NOMO-1 (cell line): ENCODE results near the gene GLYAT.
"Not testable (repeated sequence)": the region's sequence is repeated elsewhere in the genome, so short reads cannot be mapped to it uniquely, and the experiment has no call there.

ENCODE experiments used
- DNase-seq, 2 experiments: peaks; one replicate each; lab custom pipeline; 2025; ENCODE audit not compliant: unreplicated experiment in 2 of 2; lab: John Stamatoyannopoulos, UW

GLYAT gene

DNA sequence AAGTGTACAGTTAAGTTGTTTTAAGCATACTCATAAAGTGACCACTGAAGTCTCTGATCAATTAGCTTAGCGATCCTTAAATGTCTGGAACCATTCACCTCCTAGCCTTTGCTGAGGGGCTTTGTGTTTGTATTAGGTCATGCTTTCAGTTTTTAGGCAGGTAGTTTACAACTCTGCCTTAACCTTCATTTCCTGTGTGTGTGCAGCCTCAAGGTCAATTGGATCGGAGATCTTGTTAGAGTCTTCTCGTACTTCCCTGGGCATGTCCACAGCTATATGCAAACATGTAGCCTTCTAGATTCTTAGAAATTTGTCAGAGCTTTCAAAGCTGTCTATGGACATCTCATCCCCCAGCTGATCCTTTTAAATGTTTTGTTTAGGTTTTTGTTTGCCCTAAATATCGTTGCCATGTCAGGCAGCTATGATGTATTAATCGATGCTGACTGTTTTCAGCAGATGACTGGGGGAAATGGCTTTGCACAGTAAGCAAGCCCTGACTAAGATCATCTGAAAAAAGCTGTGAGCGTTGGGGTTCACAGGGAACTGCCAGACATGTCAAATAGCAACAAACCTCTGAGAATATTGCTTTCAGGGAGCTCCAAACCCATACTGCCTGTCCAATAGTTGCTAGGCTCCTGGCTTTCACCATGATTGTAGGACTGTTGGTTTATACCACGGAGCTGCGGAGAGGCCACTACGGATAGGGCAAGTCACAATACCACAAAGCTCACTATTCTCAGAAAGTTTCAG is 45.6 kb downstream of the GLYAT start:
- no peak for DNase-seq

DNA sequence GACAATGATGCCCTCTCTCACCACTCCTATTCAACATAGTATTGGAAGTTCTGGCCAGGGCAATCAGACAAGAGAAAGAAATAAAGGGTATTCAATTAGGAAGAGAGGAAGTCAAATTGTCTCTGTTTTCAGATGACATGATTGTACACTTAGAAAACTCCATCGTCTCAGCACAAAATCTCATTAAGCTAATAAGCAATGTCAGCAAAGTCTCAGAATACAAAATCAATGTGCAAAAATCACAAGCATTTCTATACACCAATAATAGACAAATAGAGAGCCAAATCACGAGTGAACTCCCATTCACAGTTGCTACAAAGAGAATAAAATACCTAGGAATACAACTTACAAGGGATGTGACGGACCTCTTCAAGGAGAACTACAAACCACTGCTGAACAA is 49.1 kb downstream of the GLYAT start:
- DNase-seq = not testable (repeated sequence)

DNA sequence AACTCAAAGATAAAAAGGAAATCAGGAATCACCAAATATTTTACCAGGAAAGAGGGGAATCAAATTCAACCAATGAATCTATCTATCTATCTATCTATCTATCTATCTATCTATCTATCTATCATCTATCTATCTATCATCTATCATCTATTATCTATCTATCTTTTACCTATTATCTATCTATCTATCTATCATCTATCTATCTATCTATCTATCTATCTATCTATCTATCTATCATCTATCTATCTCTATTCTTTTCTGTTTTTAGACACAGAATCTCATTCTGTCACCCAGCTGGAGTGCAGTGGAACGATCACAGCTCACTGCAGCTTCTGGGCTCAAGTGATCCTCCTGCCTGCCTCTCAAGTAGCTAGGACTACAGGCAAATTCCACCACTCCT is 54.2 kb downstream of the GLYAT start:
- not testable (repeated sequence) for DNase-seq

DNA sequence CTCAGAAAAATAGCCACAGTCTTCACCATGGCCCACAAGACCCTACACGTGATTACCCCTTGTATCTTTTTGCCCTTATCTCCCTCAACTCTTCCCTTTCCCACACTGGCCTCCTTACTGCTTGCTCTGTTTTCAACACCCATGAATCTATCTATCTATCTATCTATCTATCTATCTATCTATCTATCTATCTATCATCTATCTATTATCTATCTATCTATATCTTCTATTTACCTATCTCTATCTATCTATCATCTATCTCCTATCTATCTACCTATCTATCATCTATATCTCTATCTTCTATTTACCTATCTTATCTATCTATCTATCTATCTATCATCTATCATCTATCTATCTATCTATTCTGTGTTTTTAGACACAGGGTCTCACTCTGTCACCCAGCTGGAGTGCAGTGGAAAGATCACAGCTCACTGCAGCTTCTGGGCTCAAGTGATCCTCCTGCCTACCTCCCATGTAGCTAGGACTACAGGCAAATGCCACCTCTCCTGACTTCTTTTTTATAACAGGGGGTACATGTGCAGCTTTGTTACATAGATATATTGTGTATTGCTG is 55.1 kb downstream of the GLYAT start:
- DNase-seq = no peak

DNA sequence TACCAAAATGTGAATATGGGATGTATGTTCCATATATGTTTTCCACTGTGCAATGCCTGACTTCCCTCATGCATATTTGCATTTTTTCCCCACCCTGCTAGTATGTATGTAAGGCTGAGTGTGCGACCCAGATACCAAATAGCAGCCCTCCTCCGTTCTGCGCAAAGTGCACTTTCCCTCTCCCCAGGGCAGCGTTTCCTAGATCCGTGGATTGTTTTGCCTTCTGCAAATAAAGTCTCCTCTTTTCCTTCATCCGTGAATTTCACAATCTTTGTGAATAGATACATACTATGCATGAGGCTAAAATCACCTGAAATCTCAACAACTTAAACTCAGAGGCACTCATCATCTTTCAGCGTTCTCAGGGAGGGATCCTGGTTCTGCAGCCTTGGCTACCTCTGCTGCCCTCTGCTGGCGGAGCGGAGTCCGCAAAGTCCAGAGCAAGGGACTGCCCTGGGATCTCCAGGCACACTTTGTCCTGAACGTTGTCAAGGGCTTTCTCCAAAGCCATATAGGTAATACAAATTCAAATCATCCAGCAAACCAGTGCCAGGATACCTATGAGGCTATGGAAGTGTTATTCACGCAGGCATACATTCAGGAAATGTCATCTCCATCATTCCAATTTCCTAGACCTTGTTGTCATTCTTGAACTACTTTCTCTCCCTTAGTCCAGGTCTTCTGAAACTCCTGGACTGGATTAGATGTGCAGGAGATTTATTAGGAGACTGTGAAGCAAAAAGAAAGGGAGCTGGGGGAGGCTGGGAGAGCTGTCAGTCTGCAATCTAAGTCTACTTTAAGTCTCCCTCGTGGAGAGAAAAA is 56.2 kb downstream of the GLYAT start:
- peak; percentile 37 to 41 for DNase-seq

DNA sequence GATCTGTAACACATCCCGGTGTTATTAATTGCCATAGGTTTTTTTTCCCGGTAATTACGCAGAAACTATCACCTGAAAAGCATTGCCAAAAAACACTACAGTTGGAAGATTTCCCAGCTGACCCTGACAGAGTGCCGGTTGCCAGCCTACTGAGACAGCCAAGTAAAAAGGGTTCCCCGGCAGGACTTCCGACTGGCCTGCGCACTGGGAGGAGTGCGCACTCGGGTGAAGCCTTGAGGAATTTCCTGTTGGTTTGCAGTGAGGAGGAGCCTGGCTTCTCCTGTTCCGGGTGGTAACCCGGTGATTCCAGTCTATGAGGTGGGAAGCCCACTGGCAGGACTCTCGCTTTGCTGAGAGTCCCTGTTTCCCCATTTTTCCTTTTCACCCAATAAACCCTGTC is 57.1 kb downstream of the GLYAT start:
- DNase-seq = no peak

DNA sequence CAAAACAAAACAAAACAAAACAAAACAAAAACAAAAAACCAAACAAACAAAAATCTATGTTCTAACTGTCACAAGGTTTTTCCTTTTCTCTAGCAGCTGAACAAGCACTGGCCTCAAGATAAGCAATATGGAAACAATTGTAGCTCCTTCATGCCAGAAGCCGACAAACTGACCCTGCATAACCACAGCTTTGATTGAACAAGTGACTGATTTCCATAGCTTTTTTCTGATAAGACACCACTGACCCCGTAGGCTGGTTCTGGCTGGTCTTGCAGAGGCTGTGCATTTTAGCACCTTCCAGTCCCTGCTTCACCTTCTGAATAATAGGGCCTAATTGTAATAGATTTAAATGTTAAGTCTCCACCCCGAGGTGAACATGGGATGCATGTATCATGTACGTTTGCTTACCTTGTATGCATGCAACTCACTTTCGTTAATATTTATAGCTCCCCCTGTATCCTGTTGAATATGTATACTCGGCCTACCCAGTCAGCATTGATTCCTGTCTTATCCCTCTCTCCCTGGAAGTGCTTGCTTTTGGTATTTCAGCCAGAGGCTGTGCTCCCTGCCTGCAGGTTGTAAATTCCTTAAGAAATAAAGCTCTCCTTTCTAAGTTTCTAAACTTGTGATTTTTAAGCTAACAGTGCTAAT is 59.6 kb downstream of the GLYAT start:
- DNase-seq = no peak

DNA sequence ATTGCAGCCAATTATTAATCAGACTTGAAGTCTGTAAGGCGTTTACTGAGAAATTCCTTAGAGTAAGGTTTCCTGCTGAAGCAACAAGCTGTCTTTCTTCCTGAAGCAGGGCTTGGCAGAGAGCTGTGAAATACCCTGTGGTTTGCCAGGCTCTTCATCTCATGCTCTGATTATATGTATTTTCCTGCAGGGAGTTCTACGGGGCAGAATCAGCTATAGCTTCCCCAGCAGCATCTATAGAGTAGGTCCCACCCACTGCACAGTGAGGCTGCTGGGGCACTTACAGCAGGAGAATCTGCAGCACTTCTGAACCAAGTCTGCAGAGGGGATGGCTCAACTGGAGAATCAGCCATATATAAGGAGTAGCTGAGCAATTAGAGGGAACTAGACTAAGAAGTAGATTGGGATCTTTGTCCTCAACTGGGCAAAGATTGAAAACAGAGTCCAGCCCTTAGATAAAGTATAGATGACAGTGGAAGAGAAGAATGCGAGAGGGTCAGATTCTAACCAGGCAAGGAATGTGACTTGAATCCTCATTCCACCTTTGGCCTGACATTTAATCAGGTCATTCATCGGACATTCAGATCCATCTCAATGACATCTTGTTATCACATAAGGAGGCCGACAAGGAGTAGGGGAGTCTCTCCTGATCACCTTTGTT is 71.7 kb downstream of the GLYAT start:
- DNase-seq = no peak

DNA sequence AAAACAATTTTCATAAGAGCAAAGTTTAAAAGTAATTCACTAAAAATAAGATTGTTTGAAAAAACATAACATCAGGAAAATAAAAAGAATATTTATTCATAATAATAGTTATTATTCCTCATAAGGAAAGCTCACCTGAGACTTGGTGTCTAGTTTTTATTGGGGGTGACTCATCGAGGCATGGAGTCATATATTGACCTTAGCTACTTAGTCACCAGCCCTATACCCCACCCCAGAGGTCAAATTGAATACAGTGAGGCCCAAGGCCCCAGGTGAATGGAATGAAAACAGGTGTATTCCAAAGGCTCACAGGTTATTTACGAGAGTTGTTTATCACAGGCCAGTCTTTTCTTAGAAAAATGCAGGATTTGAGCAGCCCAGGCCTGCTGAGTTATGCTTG is 72.3 kb downstream of the GLYAT start:
- DNase-seq = no peak
